DMS53 treated with DMSO at 0.1 percent for 48 hours (cell line): ENCODE results near the gene LIG4.

ENCODE experiments used
- DNase-seq: peaks from one replicate; lab custom pipeline; 2025; ENCODE audit not compliant: unreplicated experiment; lab: John Stamatoyannopoulos, UW

LIG4 gene

GRCh38 chr13:108194435-108194936 is 20.9 kb downstream of the LIG4 start:
- DNase-seq = no peak

GRCh38 chr13:108193806-108194205 is 21.5 kb downstream of the LIG4 start:
- DNase-seq = no peak

- DNase-seq = no peak
Observed at GRCh38 chr13:108190897-108191296, 24.4 kb downstream of the LIG4 start.

- DNase-seq = no peak
Observed at GRCh38 chr13:108188260-108188659, 27.1 kb downstream of the LIG4 start.

- no peak for DNase-seq
Observed at GRCh38 chr13:108185223-108185622, 30.1 kb downstream of the LIG4 start.

- no peak for DNase-seq
Observed at GRCh38 chr13:108182652-108183051, 32.7 kb downstream of the LIG4 start.

GRCh38 chr13:108178078-108178477 is 37.3 kb downstream of the LIG4 start:
- no peak for DNase-seq

GRCh38 chr13:108176685-108177274 is 38.6 kb downstream of the LIG4 start:
- DNase-seq = no peak

- DNase-seq = no peak
Observed at GRCh38 chr13:108168929-108169328, 46.4 kb downstream of the LIG4 start.

- DNase-seq = no peak
Observed at GRCh38 chr13:108166078-108166477, 49.3 kb downstream of the LIG4 start.

GRCh38 chr13:108158746-108159145 is 56.6 kb downstream of the LIG4 start:
- no peak for DNase-seq
